Keratinocyte (primary cell): ENCODE measurements around the gene SEC61A1. TPM values are rescaled to one million over a fixed set of nuclear protein-coding genes. Genes with fewer than 3 reads are reported as not detected.

Experiments used
- DNase-seq: peaks from one replicate; pipeline ENCODE4 v3.0.0-alpha.2; 2011; ENCODE audit warnings: low read depth, missing footprints, low spot score
- FAIRE-seq: peaks from 2 replicates; lab custom pipeline; 2011; peaks lifted over from hg19 to GRCh38; lab: Jason Lieb, UNC
- H2AFZ ChIP-seq: 2 replicates; pipeline ENCODE4 v1.6.0; 2012; ENCODE audit warnings: low read length, control low read depth, inconsistent platforms; ENCODE audit not compliant: control insufficient read depth
- H3K27ac ChIP-seq: 2 replicates; pipeline ENCODE4 v1.5.1; 2011; ENCODE audit warnings: low read length; ENCODE audit not compliant: control insufficient read depth, insufficient read depth
- H3K27me3 ChIP-seq: 3 replicates; pipeline ENCODE4 v1.6.0; 2011; ENCODE audit warnings: low read length; ENCODE audit not compliant: control insufficient read depth, insufficient read depth; ENCODE audit errors: extremely low read depth
- H3K36me3 ChIP-seq, 2 experiments: 2 replicates in 1 of 2; 3 replicates in 1 of 2; pipeline ENCODE4 v1.5.1; 2011; ENCODE audit warnings: low read length in 2 of 2, mild to moderate bottlenecking in 1 of 2; ENCODE audit not compliant: control insufficient read depth in 2 of 2, insufficient read depth in 2 of 2; ENCODE audit errors: extremely low read depth in 1 of 2
- H3K4me1 ChIP-seq: 3 replicates; pipeline ENCODE4 v1.5.1; 2011; ENCODE audit warnings: low read length; ENCODE audit not compliant: control insufficient read depth, insufficient read depth; ENCODE audit errors: extremely low read depth
- H3K4me2 ChIP-seq: 3 replicates; pipeline ENCODE4 v1.6.0; 2011; ENCODE audit warnings: low read depth, low read length; ENCODE audit not compliant: control insufficient read depth, insufficient read depth; ENCODE audit errors: extremely low read depth
- H3K4me3 ChIP-seq, 3 experiments: fragments of 200-600 bp in 1 of 3; sonication (generic) in 1 of 3; 2 replicates in 2 of 3; 3 replicates in 1 of 3; pipeline ENCODE4 v1.5.1; 2011 to 2016; ENCODE audit warnings: low read length in 3 of 3, mild to moderate bottlenecking in 3 of 3, control low read depth in 2 of 3, inconsistent platforms in 1 of 3, low read depth in 1 of 3, mixed read lengths in 1 of 3, mixed run types in 1 of 3, moderate library complexity in 1 of 3; ENCODE audit not compliant: control insufficient read depth in 2 of 3, insufficient read depth in 2 of 3; ENCODE audit errors: extremely low read depth in 1 of 3
- H3K79me2 ChIP-seq: 2 replicates; pipeline ENCODE4 v1.6.0; 2012; ENCODE audit warnings: low read length; ENCODE audit not compliant: control insufficient read depth, insufficient read depth
- H3K9ac ChIP-seq: 3 replicates; pipeline ENCODE4 v1.6.0; 2011; ENCODE audit warnings: low read length; ENCODE audit not compliant: control insufficient read depth, insufficient read depth; ENCODE audit errors: extremely low read depth
- H3K9me1 ChIP-seq: 3 replicates; pipeline ENCODE4 v1.6.0; 2011; ENCODE audit warnings: low read length; ENCODE audit not compliant: control insufficient read depth, insufficient read depth; ENCODE audit errors: extremely low read depth
- H3K9me3 ChIP-seq: 2 replicates; pipeline ENCODE4 v1.5.1; 2012; ENCODE audit warnings: low read depth, low read length; ENCODE audit not compliant: control insufficient read depth
- H4K20me1 ChIP-seq: 3 replicates; pipeline ENCODE4 v1.6.0; 2011; ENCODE audit warnings: low read length; ENCODE audit not compliant: control insufficient read depth, insufficient read depth; ENCODE audit errors: extremely low read depth
- CTCF ChIP-seq, 3 experiments: IDR thresholded peaks in 1 of 3; conservative IDR thresholded peaks in 1 of 3; optimal IDR thresholded peaks in 1 of 3; 2 replicates in 2 of 3; 3 replicates in 1 of 3; pipeline versions ENCODE3 to v1.5.1; 2011; ENCODE audit warnings: low read length in 3 of 3, mild to moderate bottlenecking in 3 of 3, moderate library complexity in 2 of 3, control low read depth in 1 of 3, inconsistent platforms in 1 of 3; ENCODE audit not compliant: insufficient read depth in 2 of 3; ENCODE audit errors: extremely low read depth in 1 of 3
- EZH2 ChIP-seq: IDR thresholded peaks from one replicate; pipeline ENCODE4 v1.6.1; 2012; ENCODE audit warnings: inconsistent platforms, mild to moderate bottlenecking, low read length, moderate library complexity
- dilution Hi-C: fragments of 300-500 bp; cut with MboI; formaldehyde crosslinking; loops from one replicate; pipeline ENCODE4 v1.7.0; 2020; ENCODE audit warnings: low sequenced_read_pairs; ENCODE audit not compliant: extremely low pct_ligation_motif_present
- polyA plus RNA-seq, 5 experiments: library from polyadenylated mRNA; depleted of rRNA in 3 of 5; stranded (reverse) in 3 of 5; stranded (forward) in 1 of 5; unstranded in 1 of 5; fragments of >200 nt; gene quantifications; 1 replicate in 1 of 5; 2 replicates in 3 of 5; 3 replicates in 1 of 5; pipeline versions ENCODE4 v1.2.1 to v1.2.3, GENCODE V29; 2011 to 2012; ENCODE audit warnings: missing spikeins in 2 of 5, low read depth in 1 of 5, low replicate concordance in 1 of 5

The SEC61A1 gene
- polyA plus RNA-seq, 1 donor (not counting 4 experiments of a cell fraction or from before 2014, with no cell fraction given) = 306 TPM

- DNase-seq (no peak), FAIRE-seq (no peak)
- H3K4me3 ChIP-seq = no peak overlapping the region
- no peak overlapping the region for H3K9ac ChIP-seq
- no peaks in the 10 kb centered on the region for H3K9me1 ChIP-seq
- TF ChIP-seq EZH2 (no peak), CTCF (optimal IDR thresholded peaks at IDR 0.05 in 1 of 3, IDR thresholded peaks at IDR 0.05 in 1 of 3, conservative IDR thresholded peaks at IDR 0.05 in 1 of 3; ENCODE audit: extremely low read depth in 1 of 3, insufficient read depth in 2 of 3, low read length in 3 of 3) (no peak)
- peaks cover 4% of the 10 kb centered on the region for H4K20me1 ChIP-seq
- no peaks in the 10 kb centered on the region for H3K9me3 ChIP-seq
- no peak overlapping the region for H2AFZ ChIP-seq
- no peak overlapping the region for H3K4me2 ChIP-seq
- H3K27ac ChIP-seq = no peak overlapping the region
- dilution Hi-C loops = no loop called here
- H3K36me3 ChIP-seq = peaks cover 31 to 38% of the 10 kb centered on the region in 2 experiments
- peaks cover 24% of the 10 kb centered on the region for H3K79me2 ChIP-seq
- no peaks in the 10 kb centered on the region for H3K27me3 ChIP-seq
- peaks cover 19% of the 10 kb centered on the region for H3K4me1 ChIP-seq
Observed at GRCh38 chr3:128094295-128095151, 42.3 kb downstream of the SEC61A1 start.

GRCh38 chr3:128095222-128095703, 43.0 kb downstream of the SEC61A1 start:
- Histone ChIP-seq H3K79me2 (peaks cover 24% of the 10 kb centered on the region), H3K4me1 (peaks cover 19% of the 10 kb centered on the region), H4K20me1 (peaks cover 4% of the 10 kb centered on the region), H3K27me3 (no peaks in the 10 kb centered on the region), H3K4me2 (peak overlapping the region; percentile 46), H3K9me1 (no peaks in the 10 kb centered on the region), H3K9ac (peak overlapping the region; percentile 2), H3K9me3 (no peaks in the 10 kb centered on the region), H3K27ac (peak overlapping the region; percentile 7), H3K36me3 (peaks cover 34 to 45% of the 10 kb centered on the region in 2 experiments), H3K4me3 (no peak overlapping the region), H2AFZ (peak overlapping the region; percentile 37)
- dilution Hi-C loops = no loop called here
- DNase-seq (peak; percentile 87), FAIRE-seq (peak; percentile 99)
- TF ChIP-seq EZH2 = no peak
- peak; percentile 89 to 98 (median 95) for TF ChIP-seq CTCF (optimal IDR thresholded peaks at IDR 0.05 in 1 of 3, IDR thresholded peaks at IDR 0.05 in 1 of 3, conservative IDR thresholded peaks at IDR 0.05 in 1 of 3; ENCODE audit: extremely low read depth in 1 of 3, insufficient read depth in 2 of 3, low read length in 3 of 3)
